Measurements from ENCODE around the gene TTLL3.
A peak's percentile ranks its signal among the peaks of the same experiment; 100 is the strongest.

TTLL3 gene

GRCh38 chr3:9792405-9793160 lies 17.5 kb upstream of the TTLL3 start, which contains the start of the genes ARPC4 and TADA3:
TSS of gene ARPC4 (plus strand) at chr3:9793082. CDS start at chr3:9793122, 40 bp downstream.
TSS of gene TADA3 (minus strand) at chr3:9792473. CDS start at chr3:9791466, 1,007 bp downstream.
- Histone ChIP-seq H3K4me1 (ENCODE audit: control insufficient read depth, insufficient read depth, low read length, poor library complexity, severe bottlenecking) (no peaks in the 10 kb centered on the region), H3K4me3 (ENCODE audit: extremely low read depth, insufficient read depth, low read length, poor library complexity, severe bottlenecking) (peak within 1 kb of the TSS; percentile 98), H3K27ac (ENCODE audit: low read depth, low read length, severe bottlenecking) (peak within 1 kb of the TSS; percentile 100), H3K36me3 (ENCODE audit: control insufficient read depth, insufficient read depth, low read length) (peaks cover 60% of the 10 kb centered on the region), H3K9me3 (ENCODE audit: control insufficient read depth, low read length) (no peaks in the 10 kb centered on the region)
- WGBS, 2 experiments (ENCODE audit: insufficient coverage in 2 of 2): 0% methylated on average over 52 to 61 of the region's 65 CpGs

- peak overlapping the region; percentile 100 for H3K27ac ChIP-seq (ENCODE audit: low read depth, low read length, severe bottlenecking)
- no peaks in the 10 kb centered on the region for H3K4me1 ChIP-seq (ENCODE audit: control insufficient read depth, insufficient read depth, low read length, poor library complexity, severe bottlenecking)
- no peaks in the 10 kb centered on the region for H3K9me3 ChIP-seq (ENCODE audit: control insufficient read depth, low read length)
- WGBS, 2 experiments (ENCODE audit: insufficient coverage in 2 of 2): 0 to 1% methylated on average over 17 to 18 of the region's 23 CpGs
- H3K4me3 ChIP-seq (ENCODE audit: extremely low read depth, insufficient read depth, low read length, poor library complexity, severe bottlenecking): peak overlapping the region; percentile 98
- H3K36me3 ChIP-seq (ENCODE audit: control insufficient read depth, insufficient read depth, low read length): peaks cover 64% of the 10 kb centered on the region
These were observed 16.8 kb upstream of the TTLL3 start for GRCh38 chr3:9793161-9793781.

GRCh38 chr3:9794400-9794799 lies 15.7 kb upstream of the TTLL3 start:
- Histone ChIP-seq H3K36me3 (ENCODE audit: control insufficient read depth, insufficient read depth, low read length) (peaks cover 70% of the 10 kb centered on the region), H3K4me3 (ENCODE audit: extremely low read depth, insufficient read depth, low read length, poor library complexity, severe bottlenecking) (peak overlapping the region; percentile 98), H3K9me3 (ENCODE audit: control insufficient read depth, low read length) (no peaks in the 10 kb centered on the region), H3K27ac (ENCODE audit: low read depth, low read length, severe bottlenecking) (no peak overlapping the region), H3K4me1 (ENCODE audit: control insufficient read depth, insufficient read depth, low read length, poor library complexity, severe bottlenecking) (no peaks in the 10 kb centered on the region)
- WGBS, 2 experiments (ENCODE audit: insufficient coverage in 2 of 2): 98 to 99% methylated on average over 9 to 11 of the region's 11 CpGs

- Histone ChIP-seq H3K9me3 (ENCODE audit: control insufficient read depth, low read length) (no peaks in the 10 kb centered on the region), H3K36me3 (ENCODE audit: control insufficient read depth, insufficient read depth, low read length) (peaks cover 71% of the 10 kb centered on the region), H3K27ac (ENCODE audit: low read depth, low read length, severe bottlenecking) (no peak overlapping the region), H3K4me3 (ENCODE audit: extremely low read depth, insufficient read depth, low read length, poor library complexity, severe bottlenecking) (no peak overlapping the region), H3K4me1 (ENCODE audit: control insufficient read depth, insufficient read depth, low read length, poor library complexity, severe bottlenecking) (no peaks in the 10 kb centered on the region)
- WGBS, 2 experiments (ENCODE audit: insufficient coverage in 2 of 2): 100% methylated on average over 2 to 3 of the region's 5 CpGs
These were observed 14.9 kb upstream of the TTLL3 start for GRCh38 chr3:9795207-9795606.

GRCh38 chr3:9797196-9797945 lies 12.7 kb upstream of the TTLL3 start:
- Histone ChIP-seq H3K4me1 (ENCODE audit: control insufficient read depth, insufficient read depth, low read length, poor library complexity, severe bottlenecking) (no peaks in the 10 kb centered on the region), H3K36me3 (ENCODE audit: control insufficient read depth, insufficient read depth, low read length) (peaks cover 82% of the 10 kb centered on the region), H3K9me3 (ENCODE audit: control insufficient read depth, low read length) (no peaks in the 10 kb centered on the region), H3K4me3 (ENCODE audit: extremely low read depth, insufficient read depth, low read length, poor library complexity, severe bottlenecking) (no peak overlapping the region), H3K27ac (ENCODE audit: low read depth, low read length, severe bottlenecking) (no peak overlapping the region)
- WGBS, 2 experiments (ENCODE audit: insufficient coverage in 2 of 2): 81 to 96% methylated on average over 7 to 10 of the region's 12 CpGs

- Histone ChIP-seq H3K36me3 (ENCODE audit: control insufficient read depth, insufficient read depth, low read length) (peaks cover 96% of the 10 kb centered on the region), H3K27ac (ENCODE audit: low read depth, low read length, severe bottlenecking) (no peak overlapping the region), H3K4me3 (ENCODE audit: extremely low read depth, insufficient read depth, low read length, poor library complexity, severe bottlenecking) (no peak overlapping the region), H3K9me3 (ENCODE audit: control insufficient read depth, low read length) (no peaks in the 10 kb centered on the region), H3K4me1 (ENCODE audit: control insufficient read depth, insufficient read depth, low read length, poor library complexity, severe bottlenecking) (peaks cover 2% of the 10 kb centered on the region)
- WGBS, 2 experiments (ENCODE audit: insufficient coverage in 2 of 2): 97 to 100% methylated on average over 4 of the region's 5 CpGs
These were observed 9.5 kb upstream of the TTLL3 start for GRCh38 chr3:9800529-9800928.

- Histone ChIP-seq H3K4me1 (ENCODE audit: control insufficient read depth, insufficient read depth, low read length, poor library complexity, severe bottlenecking) (peaks cover 8% of the 10 kb centered on the region), H3K36me3 (ENCODE audit: control insufficient read depth, insufficient read depth, low read length) (peaks cover 95% of the 10 kb centered on the region), H3K27ac (ENCODE audit: low read depth, low read length, severe bottlenecking) (no peak overlapping the region), H3K4me3 (ENCODE audit: extremely low read depth, insufficient read depth, low read length, poor library complexity, severe bottlenecking) (no peak overlapping the region), H3K9me3 (ENCODE audit: control insufficient read depth, low read length) (no peaks in the 10 kb centered on the region)
- no CpG with 5 or more reads among the region's 1 CpG for WGBS, 2 experiments (ENCODE audit: insufficient coverage in 2 of 2)
These were observed 6.6 kb upstream of the TTLL3 start for GRCh38 chr3:9803494-9803893.

GRCh38 chr3:9804996-9805395 lies 5.1 kb upstream of the TTLL3 start:
- WGBS, 2 experiments (ENCODE audit: insufficient coverage in 2 of 2): 95 to 100% methylated on average over 3 to 4 of the region's 5 CpGs
- Histone ChIP-seq H3K9me3 (ENCODE audit: control insufficient read depth, low read length) (no peaks in the 10 kb centered on the region), H3K4me1 (ENCODE audit: control insufficient read depth, insufficient read depth, low read length, poor library complexity, severe bottlenecking) (peaks cover 13% of the 10 kb centered on the region), H3K4me3 (ENCODE audit: extremely low read depth, insufficient read depth, low read length, poor library complexity, severe bottlenecking) (no peak overlapping the region), H3K27ac (ENCODE audit: low read depth, low read length, severe bottlenecking) (no peak overlapping the region), H3K36me3 (ENCODE audit: control insufficient read depth, insufficient read depth, low read length) (peaks cover 81% of the 10 kb centered on the region)

- Histone ChIP-seq H3K9me3 (ENCODE audit: control insufficient read depth, low read length) (no peaks in the 10 kb centered on the region), H3K27ac (ENCODE audit: low read depth, low read length, severe bottlenecking) (no peak overlapping the region), H3K36me3 (ENCODE audit: control insufficient read depth, insufficient read depth, low read length) (peaks cover 71% of the 10 kb centered on the region), H3K4me1 (ENCODE audit: control insufficient read depth, insufficient read depth, low read length, poor library complexity, severe bottlenecking) (peaks cover 13% of the 10 kb centered on the region), H3K4me3 (ENCODE audit: extremely low read depth, insufficient read depth, low read length, poor library complexity, severe bottlenecking) (no peak overlapping the region)
- 95 to 100% methylated on average over 2 to 9 of the region's 12 CpGs for WGBS, 2 experiments (ENCODE audit: insufficient coverage in 2 of 2)
These were observed 3.9 kb upstream of the TTLL3 start for GRCh38 chr3:9806137-9806536.

GRCh38 chr3:9806688-9807589 lies 3.1 kb upstream of the TTLL3 start:
- H3K9me3 ChIP-seq (ENCODE audit: control insufficient read depth, low read length): no peaks in the 10 kb centered on the region
- 94 to 97% methylated on average over 5 to 6 of the region's 7 CpGs for WGBS, 2 experiments (ENCODE audit: insufficient coverage in 2 of 2)
- peaks cover 13% of the 10 kb centered on the region for H3K4me1 ChIP-seq (ENCODE audit: control insufficient read depth, insufficient read depth, low read length, poor library complexity, severe bottlenecking)
- no peak overlapping the region for H3K27ac ChIP-seq (ENCODE audit: low read depth, low read length, severe bottlenecking)
- peaks cover 63% of the 10 kb centered on the region for H3K36me3 ChIP-seq (ENCODE audit: control insufficient read depth, insufficient read depth, low read length)
- no peak overlapping the region for H3K4me3 ChIP-seq (ENCODE audit: extremely low read depth, insufficient read depth, low read length, poor library complexity, severe bottlenecking)

Data from mesodermal cell (in vitro differentiated cells).